Stomach (tissue), 9 donors: Measurements from ENCODE around the gene SULT2B1. TPM values are rescaled to one million over a fixed set of nuclear protein-coding genes. Genes with fewer than 3 reads are reported as not detected.
"Not testable (repeated sequence)": the region's sequence is repeated elsewhere in the genome, so short reads cannot be mapped to it uniquely, and the experiment has no call there.

Experiments
- DNase-seq, 2 donors: peaks; one replicate each; pipeline versions ENCODE4 v3.0.0 to v3.0.0-alpha.2; 2013 to 2019
- H3K27ac ChIP-seq, 5 donors: fragments of 200-600 bp in 4 of 5; sonication (generic) in 4 of 5; one replicate each; pipeline ENCODE4 v1.5.1; 2013 to 2019; ENCODE audit warnings: mild to moderate bottlenecking in 1 of 5, moderate library complexity in 1 of 5
- H3K27me3 ChIP-seq, 3 donors: fragments of 200-600 bp; sonication (generic); one replicate each; pipeline ENCODE4 v1.5.1; 2017 to 2019; ENCODE audit warnings: mixed run types in 1 of 3
- H3K36me3 ChIP-seq, 4 donors: fragments of 200-600 bp; sonication (generic); 1 replicate in 3 of 4; 2 replicates in 1 of 4; pipeline ENCODE4 v1.5.1; 2016 to 2019
- H3K4me1 ChIP-seq, 4 donors: fragments of 200-600 bp; sonication (generic); one replicate each; pipeline ENCODE4 v1.5.1; 2016 to 2019
- H3K4me3 ChIP-seq, 4 donors: fragments of 200-600 bp; sonication (generic) in 3 of 4; one replicate each; pipeline ENCODE4 v1.5.1; 2016 to 2019; ENCODE audit warnings: mild to moderate bottlenecking in 1 of 4
- H3K9me3 ChIP-seq, 4 donors: fragments of 200-600 bp; sonication (generic); one replicate each; pipeline ENCODE4 v1.5.1; 2016 to 2019
- CTCF ChIP-seq, 7 experiments: fragments of 450-650 bp in 4 of 7; fragments of 200-600 bp in 3 of 7; sonication (generic) in 3 of 7; IDR thresholded peaks; one replicate each; pipeline ENCODE4 v1.5.1; 2016 to 2019; ENCODE audit warnings: antibody characterized with exemption in 7 of 7, control low read depth in 2 of 7, mild to moderate bottlenecking in 1 of 7
- EP300 ChIP-seq: sonication (generic); formaldehyde crosslinking; IDR thresholded peaks from one replicate; pipeline ENCODE4 v1.6.1; 2017; ENCODE audit warnings: antibody characterized with exemption
- POLR2A ChIP-seq, 4 donors: fragments of 450-650 bp; IDR thresholded peaks; one replicate each; pipeline ENCODE4 v1.6.1; 2016; ENCODE audit warnings: antibody characterized with exemption in 4 of 4, control low read depth in 2 of 4, mild to moderate bottlenecking in 1 of 4, moderate library complexity in 1 of 4
- POLR2AphosphoS5 ChIP-seq, 3 donors: sonication (generic); formaldehyde crosslinking; IDR thresholded peaks; one replicate each; pipeline ENCODE4 v1.6.1; 2016; ENCODE audit warnings: antibody characterized with exemption in 3 of 3
- WGBS, 5 donors: extraction: QIAGEN DNeasy Blood & Tissue Kit in 3 of 5; methylation state at CpG; one replicate each; pipeline versions ENCODE4 v1.1.5 to v1.1.7; 2013 to 2018; 5-methylcytosine and 5-hydroxymethylcytosine counted together
- intact Hi-C: fragments of 100-400 bp; cut with DNase I; formaldehyde crosslinking; loops from one replicate; pipeline ENCODE4 v1.15.1; 2023; ENCODE audit warnings: low total_unique reads
- polyA plus RNA-seq, 3 donors: library from polyadenylated mRNA; stranded (reverse); fragments of 200-250 nt; gene quantifications; one replicate each; pipeline ENCODE4 v1.2.3, GENCODE V29; 2013
- total RNA-seq, 5 donors: library from RNA; depleted of rRNA; stranded (reverse); fragments of >200 nt; gene quantifications; one replicate each; pipeline versions ENCODE4 v1.1.0 to v1.2.3, GENCODE V29; 2014 to 2016
- donor health status: healthy with polysubstance abuse.
- donor health status: Bipolar disorder and iron deficiency.
- donor health status: healthy.

Gene SULT2B1
- total and polyA plus RNA-seq, 8 donors = 2.0 to 46.8 (median 3.1) TPM; not detected in 3

- WGBS, 5 donors = 88 to 94% (median 91%) methylated on average over 14 to 22 of the region's 22 CpGs
- DNase-seq = peak in 1 of 2 donors; percentile 23
Observed at GRCh38 chr19:48629297-48629598, 77.3 kb downstream of the SULT2B1 start.

GRCh38 chr19:48629599-48630295, 77.8 kb downstream of the SULT2B1 start:
- Histone ChIP-seq H3K9me3 (no peaks in the 10 kb centered on the region), H3K27me3 (no peaks in the 10 kb centered on the region), H3K4me3 (peak overlapping the region in 3 of 4 donors; percentile 15 to 31 (median 24)), H3K36me3 (peaks cover 0 to 48% (median 27%) of the 10 kb centered on the region in 4 donors), H3K4me1 (peaks cover 47 to 99% (median 85%) of the 10 kb centered on the region in 4 donors), H3K27ac (peak overlapping the region; percentile 85 to 98 (median 93))
- intact Hi-C loops = no loop called here
- 34 to 72% (median 39%) methylated on average over 24 to 48 of the region's 48 CpGs for WGBS, 5 donors
- TF ChIP-seq POLR2A (IDR thresholded peaks at IDR 0.05) (no peak), CTCF (IDR thresholded peaks at IDR 0.05) (no peak), POLR2AphosphoS5 (IDR thresholded peaks at IDR 0.05) (peak in 2 of 3 donors; percentile 22 to 76), EP300 (no peak)
- peak; percentile 89 to 93 for DNase-seq

More at GRCh38 chr19:48629297-48629598, 77.3 kb downstream of the SULT2B1 start:
- no peaks in the 10 kb centered on the region for H3K27me3 ChIP-seq
- H3K36me3 ChIP-seq = peaks cover 0 to 48% (median 27%) of the 10 kb centered on the region in 4 donors
- intact Hi-C loops = no loop called here
- no peak for TF ChIP-seq POLR2A (IDR thresholded peaks at IDR 0.05)
- TF ChIP-seq CTCF (IDR thresholded peaks at IDR 0.05) = no peak
- TF ChIP-seq EP300 = no peak
- H3K27ac ChIP-seq = peak overlapping the region; percentile 85 to 98 (median 93)
- peaks cover 50 to 99% (median 86%) of the 10 kb centered on the region in 4 donors for H3K4me1 ChIP-seq
- no peak overlapping the region for H3K4me3 ChIP-seq
- H3K9me3 ChIP-seq = no peaks in the 10 kb centered on the region

GRCh38 chr19:48630296-48631063, 78.5 kb downstream of the SULT2B1 start:
- TF ChIP-seq EP300 (no peak), CTCF (IDR thresholded peaks at IDR 0.05) (peak in 4 of 7 experiments; percentile 11 to 26 (median 18)), POLR2A (IDR thresholded peaks at IDR 0.05) (no peak), POLR2AphosphoS5 (IDR thresholded peaks at IDR 0.05) (peak; percentile 58 to 92 (median 68))
- intact Hi-C loops = no loop called here
- Histone ChIP-seq H3K4me3 (peak overlapping the region; percentile 15 to 31 (median 20)), H3K27me3 (no peaks in the 10 kb centered on the region), H3K4me1 (peaks cover 52 to 99% (median 84%) of the 10 kb centered on the region in 4 donors), H3K36me3 (peaks cover 0 to 48% (median 27%) of the 10 kb centered on the region in 4 donors), H3K27ac (peak overlapping the region; percentile 85 to 98 (median 93)), H3K9me3 (no peaks in the 10 kb centered on the region)
- peak; percentile 93 to 95 for DNase-seq
- 16 to 36% (median 22%) methylated on average over 20 to 47 of the region's 47 CpGs for WGBS, 5 donors

GRCh38 chr19:48631225-48631624, 79.3 kb downstream of the SULT2B1 start:
- peak in 1 of 2 donors; percentile 48 for DNase-seq
- intact Hi-C loops = no loop called here
- 38 to 78% (median 55%) methylated on average over 3 of the region's 3 CpGs for WGBS, 5 donors
- H3K9me3 ChIP-seq = no peaks in the 10 kb centered on the region
- H3K4me3 ChIP-seq = peak overlapping the region in 2 of 4 donors; percentile 15 to 31
- peaks cover 56 to 98% (median 84%) of the 10 kb centered on the region in 4 donors for H3K4me1 ChIP-seq
- TF ChIP-seq POLR2A (IDR thresholded peaks at IDR 0.05) (no peak), CTCF (IDR thresholded peaks at IDR 0.05) (no peak)
- H3K27ac ChIP-seq = peak overlapping the region; percentile 85 to 98 (median 93)
- H3K36me3 ChIP-seq = peaks cover 0 to 42% (median 21%) of the 10 kb centered on the region in 4 donors
- no peaks in the 10 kb centered on the region for H3K27me3 ChIP-seq

- 78 to 88% (median 87%) methylated on average over 11 of the region's 11 CpGs for WGBS, 5 donors
- H3K9me3 ChIP-seq, H3K4me3 ChIP-seq, H3K27me3 ChIP-seq, DNase-seq, intact Hi-C loops: not testable (repeated sequence)
- peak overlapping the region in 4 of 5 donors; percentile 90 to 98 (median 96) for H3K27ac ChIP-seq
- H3K36me3 ChIP-seq = peaks cover 0 to 33% (median 19%) of the 10 kb centered on the region in 4 donors
- peaks cover 64 to 99% (median 89%) of the 10 kb centered on the region in 4 donors for H3K4me1 ChIP-seq
Observed at GRCh38 chr19:48632286-48632685, 80.3 kb downstream of the SULT2B1 start.
